ENCODE measurements around the gene JARID2.

- TF ChIP-seq HMGXB4 (CRISPR knock-in tag; IDR thresholded peaks at IDR 0.05; ENCODE audit: borderline replicate concordance in 1 of 2, low read depth in 1 of 2) (no peak), EP300 (IDR thresholded peaks at IDR 0.05; ENCODE audit: low read depth in 2 of 2, low read length in 2 of 2) (no peak), EP300 (CRISPR knock-in tag; IDR thresholded peaks at IDR 0.05; ENCODE audit: borderline replicate concordance) (no peak), ATF6 (CRISPR knock-in tag; conservative IDR thresholded peaks at IDR 0.05) (no peak), ZNF549 (CRISPR knock-in tag; IDR thresholded peaks at IDR 0.05) (no peak)
Observed at GRCh38 chr6:15395087-15395486, 149.2 kb downstream of the JARID2 start.

Measured in HepG2 (cell line).